Natural killer cell (primary cell): ENCODE results near the gene LRIT3. TPM values are rescaled to one million over a fixed set of nuclear protein-coding genes. Genes with fewer than 3 reads are reported as not detected.

ENCODE experiments used
- ATAC-seq, 3 donors: fragments of 150-1000 bp in 2 of 3; fragments of 200-7000 bp in 1 of 3; cut with Tn5 transposase; 1 replicate in 1 of 3; 2 replicates in 2 of 3; pipeline ENCODE4 v1.10.0; 2021; ENCODE audit warnings: mild to moderate bottlenecking in 2 of 3, moderate library complexity in 2 of 3
- DNase-seq, 2 donors: peaks; one replicate each; pipeline versions ENCODE4 v3.0.0 to v3.0.0-alpha.2; 2013 to 2021; ENCODE audit warnings: mixed read lengths in 1 of 2
- H3K27ac ChIP-seq: one replicate; pipeline ENCODE4 v1.5.1; 2013; ENCODE audit warnings: mild to moderate bottlenecking, low read length
- H3K27me3 ChIP-seq: one replicate; pipeline ENCODE4 v1.6.1; 2013; ENCODE audit warnings: low read length; ENCODE audit not compliant: control insufficient read depth, insufficient read depth
- H3K36me3 ChIP-seq: one replicate; pipeline ENCODE4 v1.6.1; 2013; ENCODE audit warnings: low read length; ENCODE audit not compliant: control insufficient read depth, insufficient read depth
- H3K4me1 ChIP-seq: one replicate; pipeline ENCODE4 v1.6.1; 2013; ENCODE audit warnings: low read length; ENCODE audit not compliant: control insufficient read depth, insufficient read depth
- H3K4me3 ChIP-seq: one replicate; pipeline ENCODE4 v1.5.1; 2013; ENCODE audit warnings: low read length
- H3K9me3 ChIP-seq: one replicate; pipeline ENCODE4 v1.6.1; 2013; ENCODE audit warnings: low read length; ENCODE audit not compliant: control insufficient read depth, insufficient read depth
- H3K27ac Mint-ChIP-seq, 2 donors: one replicate each; pipeline ENCODE4 v1.8.0; 2022; ENCODE audit warnings: mild to moderate bottlenecking in 2 of 2, mixed read lengths in 2 of 2, moderate library complexity in 1 of 2
- H3K27me3 Mint-ChIP-seq, 2 donors: one replicate each; pipeline ENCODE4 v1.8.0; 2022; ENCODE audit warnings: low read depth in 2 of 2, mixed read lengths in 2 of 2
- H3K36me3 Mint-ChIP-seq: one replicate; pipeline ENCODE4 v1.8.0; 2022; ENCODE audit warnings: mixed read lengths
- H3K4me1 Mint-ChIP-seq, 2 donors: one replicate each; pipeline ENCODE4 v1.8.0; 2022; ENCODE audit warnings: mixed read lengths in 2 of 2
- H3K4me3 Mint-ChIP-seq: one replicate; pipeline ENCODE4 v1.8.0; 2022; ENCODE audit warnings: mild to moderate bottlenecking, moderate library complexity, mixed read lengths
- H3K9me3 Mint-ChIP-seq, 2 donors: one replicate each; pipeline ENCODE4 v1.8.0; 2022; ENCODE audit warnings: mixed read lengths in 2 of 2
- WGBS: methylation state at CpG from one replicate; pipeline ENCODE4 v1.1.7; 2013; ENCODE audit warnings: missing lambda C conversion rate; ENCODE audit not compliant: insufficient coverage; 5-methylcytosine and 5-hydroxymethylcytosine counted together
- intact Hi-C: fragments of 100-400 bp; cut with micrococcal nuclease; formaldehyde crosslinking; loops from one replicate; pipeline ENCODE4 v1.14.2; 2022
- total RNA-seq, 4 donors: library from RNA; stranded (reverse); fragments of 120-200 nt in 1 of 4; gene quantifications; one replicate each; pipeline versions ENCODE4 v1.2.3 to v1.2.4, GENCODE V29; 2013 to 2022
- TF ChIP-seq, protein P1 (sequence below): fragments of 200-600 bp; IDR thresholded peaks from one replicate; pipeline ENCODE4 v1.8.0; 2022; ENCODE audit warnings: antibody characterized with exemption

The LRIT3 gene
- total RNA-seq, 3 donors from 2014 or later (not counting 1 experiment from before 2014, with no cell fraction given) = 0.10 to 0.12 TPM; not detected in 1

DNA sequence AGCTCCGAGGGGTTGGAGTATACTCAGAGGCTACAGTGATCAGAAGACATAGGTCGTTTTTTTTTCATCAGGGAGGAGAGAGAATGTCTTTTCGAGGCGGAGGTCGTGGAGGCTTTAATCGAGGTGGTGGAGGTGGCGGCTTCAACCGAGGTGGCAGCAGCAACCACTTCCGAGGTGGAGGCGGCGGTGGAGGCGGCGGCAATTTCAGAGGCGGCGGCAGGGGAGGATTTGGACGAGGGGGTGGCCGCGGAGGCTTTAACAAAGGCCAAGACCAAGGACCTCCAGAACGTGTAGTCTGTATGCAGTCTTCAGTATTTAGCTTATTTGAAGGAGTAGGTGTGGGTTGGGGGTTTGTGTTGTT is 31.8 kb upstream of the LRIT3 start:
- H3K4me1 ChIP-seq = peaks cover 19% of the 10 kb centered on the region
- H3K9me3 ChIP-seq = no peaks in the 10 kb centered on the region
- WGBS = under 1% methylated on average over 19 of the region's 19 CpGs
- peaks cover 36 to 41% of the 10 kb centered on the region in 2 donors for H3K4me1 Mint-ChIP-seq
- H3K4me3 ChIP-seq = peak overlapping the region; percentile 82
- ATAC-seq (peak in 2 of 3 donors; percentile 48 to 55), DNase-seq (peak; percentile 57 to 65)
- no peaks in the 10 kb centered on the region for H3K27me3 ChIP-seq
- peaks cover 3% of the 10 kb centered on the region in 2 donors for H3K27me3 Mint-ChIP-seq
- H3K9me3 Mint-ChIP-seq = no peaks in the 10 kb centered on the region
- peak overlapping the region; percentile 90 to 94 for H3K27ac Mint-ChIP-seq
- TF ChIP-seq, protein P1, sequence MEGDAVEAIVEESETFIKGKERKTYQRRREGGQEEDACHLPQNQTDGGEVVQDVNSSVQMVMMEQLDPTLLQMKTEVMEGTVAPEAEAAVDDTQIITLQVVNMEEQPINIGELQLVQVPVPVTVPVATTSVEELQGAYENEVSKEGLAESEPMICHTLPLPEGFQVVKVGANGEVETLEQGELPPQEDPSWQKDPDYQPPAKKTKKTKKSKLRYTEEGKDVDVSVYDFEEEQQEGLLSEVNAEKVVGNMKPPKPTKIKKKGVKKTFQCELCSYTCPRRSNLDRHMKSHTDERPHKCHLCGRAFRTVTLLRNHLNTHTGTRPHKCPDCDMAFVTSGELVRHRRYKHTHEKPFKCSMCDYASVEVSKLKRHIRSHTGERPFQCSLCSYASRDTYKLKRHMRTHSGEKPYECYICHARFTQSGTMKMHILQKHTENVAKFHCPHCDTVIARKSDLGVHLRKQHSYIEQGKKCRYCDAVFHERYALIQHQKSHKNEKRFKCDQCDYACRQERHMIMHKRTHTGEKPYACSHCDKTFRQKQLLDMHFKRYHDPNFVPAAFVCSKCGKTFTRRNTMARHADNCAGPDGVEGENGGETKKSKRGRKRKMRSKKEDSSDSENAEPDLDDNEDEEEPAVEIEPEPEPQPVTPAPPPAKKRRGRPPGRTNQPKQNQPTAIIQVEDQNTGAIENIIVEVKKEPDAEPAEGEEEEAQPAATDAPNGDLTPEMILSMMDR = no peak
- no peaks in the 10 kb centered on the region for H3K36me3 Mint-ChIP-seq
- intact Hi-C loops = loop anchor here (5.0 kb wide), 2 partner anchors 254 to 384 kb away; partner anchors contain the start of genes MCUB and SEC24B
- H3K4me3 Mint-ChIP-seq = peak overlapping the region; percentile 93
- H3K36me3 ChIP-seq = peaks cover 20% of the 10 kb centered on the region
- peak overlapping the region; percentile 78 for H3K27ac ChIP-seq

DNA sequence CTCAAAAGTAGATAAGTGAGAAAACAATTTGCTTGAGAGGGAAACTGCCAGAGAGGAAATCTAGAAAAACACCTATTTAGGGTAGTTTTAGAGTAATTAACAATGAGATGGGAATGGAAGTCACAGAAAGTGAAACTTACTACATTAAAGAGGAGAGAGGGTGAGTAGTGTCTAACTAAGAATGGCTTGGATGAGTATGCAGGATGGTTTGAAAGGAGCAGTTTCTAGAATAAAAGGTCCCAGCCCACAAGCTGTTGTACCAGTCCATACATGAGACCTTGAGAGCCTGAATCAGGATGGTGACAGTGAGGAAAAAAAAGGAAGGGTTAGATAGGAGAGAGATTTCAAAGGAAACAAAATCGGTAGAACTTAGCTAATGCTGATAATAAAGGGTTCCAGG is 31.0 kb upstream of the LRIT3 start:
- Histone ChIP-seq H3K4me1 (peaks cover 19% of the 10 kb centered on the region), H3K27me3 (no peaks in the 10 kb centered on the region), H3K27ac (no peak overlapping the region), H3K9me3 (no peaks in the 10 kb centered on the region), H3K4me3 (no peak overlapping the region), H3K36me3 (peaks cover 25% of the 10 kb centered on the region)
- Mint-ChIP-seq H3K4me3 (peak overlapping the region; percentile 93), H3K36me3 (no peaks in the 10 kb centered on the region), H3K27ac (peak overlapping the region; percentile 90 to 94), H3K4me1 (peaks cover 36 to 41% of the 10 kb centered on the region in 2 donors), H3K9me3 (no peaks in the 10 kb centered on the region), H3K27me3 (no peaks in the 10 kb centered on the region)
- TF ChIP-seq, protein P1 = no peak
- WGBS = 90% methylated on average over 1 of the region's 1 CpG
- intact Hi-C loops = loop anchor here (5.0 kb wide), 2 partner anchors 255 to 385 kb away; partner anchors contain the start of genes MCUB and SEC24B
- DNase-seq (no peak), ATAC-seq (no peak)

DNA sequence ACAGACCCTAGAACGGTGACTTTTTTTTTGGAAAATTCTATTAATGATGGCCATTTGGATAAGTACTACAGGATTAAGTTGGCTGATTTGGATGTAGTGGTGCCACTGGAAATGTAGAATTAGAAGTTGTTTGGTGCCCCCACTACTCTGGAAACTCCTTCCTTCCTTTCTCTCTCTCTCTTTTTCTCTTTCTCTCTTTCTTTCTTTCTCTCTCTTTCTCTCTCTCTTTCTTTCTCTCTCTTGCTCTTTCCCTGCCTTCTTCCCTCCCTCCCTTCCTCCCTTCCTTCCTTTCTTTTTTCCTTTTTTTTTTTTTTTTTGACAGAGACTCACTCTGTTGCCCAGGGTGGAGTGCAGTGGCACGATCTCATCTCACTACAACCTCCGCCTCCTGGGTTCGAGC is 29.6 kb upstream of the LRIT3 start:
- DNase-seq = no peak
- intact Hi-C loops = loop anchor here (5.0 kb wide), 2 partner anchors 256 to 386 kb away; partner anchors contain the start of genes MCUB and SEC24B
- H3K36me3 Mint-ChIP-seq = no peaks in the 10 kb centered on the region
- no peak overlapping the region for H3K4me3 Mint-ChIP-seq
- no peak overlapping the region for H3K27ac ChIP-seq
- no peaks in the 10 kb centered on the region for H3K27me3 Mint-ChIP-seq
- H3K9me3 Mint-ChIP-seq = no peaks in the 10 kb centered on the region
- WGBS = 100% methylated on average over 2 of the region's 4 CpGs
- H3K27me3 ChIP-seq = no peaks in the 10 kb centered on the region
- H3K9me3 ChIP-seq = no peaks in the 10 kb centered on the region
- peaks cover 19% of the 10 kb centered on the region for H3K4me1 ChIP-seq
- TF ChIP-seq, protein P1 = no peak
- peaks cover 36 to 41% of the 10 kb centered on the region in 2 donors for H3K4me1 Mint-ChIP-seq
- no peak for ATAC-seq
- no peak overlapping the region for H3K27ac Mint-ChIP-seq
- H3K4me3 ChIP-seq = no peak overlapping the region
- peaks cover 35% of the 10 kb centered on the region for H3K36me3 ChIP-seq

DNA sequence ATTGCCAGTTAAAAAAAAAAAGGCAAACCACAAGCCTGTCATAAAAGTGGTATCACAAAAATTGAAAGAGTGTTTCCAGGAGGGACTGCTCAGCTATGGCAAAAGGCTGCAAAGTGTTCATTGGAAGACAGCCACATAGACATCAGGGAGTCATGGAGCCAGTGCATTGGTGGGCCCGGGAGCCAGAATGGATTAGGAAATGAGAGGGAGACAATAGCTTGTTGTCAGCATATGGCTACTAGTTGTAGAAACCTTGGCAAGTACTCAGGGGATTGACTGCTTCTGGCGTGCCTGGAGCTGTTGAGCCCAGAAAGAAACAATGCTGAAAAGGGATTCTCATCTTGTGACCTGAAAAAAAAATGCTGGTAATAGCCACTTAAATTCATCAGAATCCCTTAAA is 27.3 kb upstream of the LRIT3 start:
- Histone ChIP-seq H3K27me3 (no peaks in the 10 kb centered on the region), H3K4me3 (no peak overlapping the region), H3K9me3 (no peaks in the 10 kb centered on the region), H3K4me1 (peaks cover 11% of the 10 kb centered on the region), H3K36me3 (peaks cover 51% of the 10 kb centered on the region), H3K27ac (no peak overlapping the region)
- Mint-ChIP-seq H3K4me1 (peaks cover 27 to 32% of the 10 kb centered on the region in 2 donors), H3K36me3 (no peaks in the 10 kb centered on the region), H3K9me3 (no peaks in the 10 kb centered on the region), H3K27me3 (no peaks in the 10 kb centered on the region), H3K27ac (peak overlapping the region in 1 of 2 donors; percentile 6), H3K4me3 (no peak overlapping the region)
- ATAC-seq = no peak
- WGBS = 94% methylated on average over 2 of the region's 2 CpGs
- no peak for DNase-seq
- intact Hi-C loops = no loop called here
- TF ChIP-seq, protein P1 = no peak
